ENCODE results near the gene WWOX.

The WWOX gene

GRCh38 chr16:79112462-79112861, 1013.0 kb downstream of the WWOX start:
- Histone ChIP-seq H3F3A (ENCODE audit: insufficient read depth, low read length) (no peaks in the 10 kb centered on the region), H4K20me1 (ENCODE audit: insufficient read depth, low read length) (no peaks in the 10 kb centered on the region), H3K4me2 (ENCODE audit: low read depth, low read length) (no peak overlapping the region), H2AFZ (ENCODE audit: low read length) (no peak overlapping the region), H3K9me2 (replicated peaks; ENCODE audit: insufficient read depth, low read length) (no peaks in the 10 kb centered on the region), H3K4me3 (ENCODE audit: low read length) (no peak overlapping the region), H3K27ac (ENCODE audit: low read length) (no peak overlapping the region), H3K79me2 (ENCODE audit: low read length) (no peaks in the 10 kb centered on the region), H3K9ac (ENCODE audit: low read length) (no peak overlapping the region), H3K9me3 (replicated peaks; ENCODE audit: insufficient read depth, low read length) (no peaks in the 10 kb centered on the region), H3K36me3 (replicated peaks; ENCODE audit: insufficient read depth, low read length) (no peaks in the 10 kb centered on the region), H3K4me1 (ENCODE audit: low read length) (no peaks in the 10 kb centered on the region), H3K27me3 (replicated peaks; ENCODE audit: insufficient read depth, low read length) (no peaks in the 10 kb centered on the region)
- TF ChIP-seq CTCF (IDR thresholded peaks at IDR 0.05; ENCODE audit: low read length) (no peak), EZH2phosphoT487 (IDR thresholded peaks at IDR 0.05; ENCODE audit: low read length) (no peak), EZH2 (optimal IDR thresholded peaks at IDR 0.05; ENCODE audit: low read depth, low read length) (no peak)
- no peak for DNase-seq

GRCh38 chr16:79113826-79114225, 1014.4 kb downstream of the WWOX start:
- Histone ChIP-seq H3K27me3 (replicated peaks; ENCODE audit: insufficient read depth, low read length) (no peaks in the 10 kb centered on the region), H3K79me2 (ENCODE audit: low read length) (no peaks in the 10 kb centered on the region), H3K9ac (ENCODE audit: low read length) (no peak overlapping the region), H3K27ac (ENCODE audit: low read length) (no peak overlapping the region), H3K4me2 (ENCODE audit: low read depth, low read length) (no peak overlapping the region), H3K36me3 (replicated peaks; ENCODE audit: insufficient read depth, low read length) (no peaks in the 10 kb centered on the region), H3K4me3 (ENCODE audit: low read length) (no peak overlapping the region), H3F3A (ENCODE audit: insufficient read depth, low read length) (no peaks in the 10 kb centered on the region), H4K20me1 (ENCODE audit: insufficient read depth, low read length) (no peaks in the 10 kb centered on the region), H3K9me2 (replicated peaks; ENCODE audit: insufficient read depth, low read length) (no peaks in the 10 kb centered on the region), H3K4me1 (ENCODE audit: low read length) (no peaks in the 10 kb centered on the region), H2AFZ (ENCODE audit: low read length) (no peak overlapping the region), H3K9me3 (replicated peaks; ENCODE audit: insufficient read depth, low read length) (no peaks in the 10 kb centered on the region)
- TF ChIP-seq EZH2phosphoT487 (IDR thresholded peaks at IDR 0.05; ENCODE audit: low read length) (no peak), EZH2 (optimal IDR thresholded peaks at IDR 0.05; ENCODE audit: low read depth, low read length) (no peak), CTCF (IDR thresholded peaks at IDR 0.05; ENCODE audit: low read length) (no peak)
- no peak for DNase-seq

GRCh38 chr16:79114759-79115158, 1015.3 kb downstream of the WWOX start:
- TF ChIP-seq CTCF (IDR thresholded peaks at IDR 0.05; ENCODE audit: low read length), result no peak
- TF ChIP-seq EZH2 (optimal IDR thresholded peaks at IDR 0.05; ENCODE audit: low read depth, low read length), result no peak
- no peak for TF ChIP-seq EZH2phosphoT487 (IDR thresholded peaks at IDR 0.05; ENCODE audit: low read length)
- Histone ChIP-seq H3K36me3 (replicated peaks; ENCODE audit: insufficient read depth, low read length) (no peaks in the 10 kb centered on the region), H3K9me2 (replicated peaks; ENCODE audit: insufficient read depth, low read length) (no peaks in the 10 kb centered on the region), H3K4me1 (ENCODE audit: low read length) (no peaks in the 10 kb centered on the region), H3K27me3 (replicated peaks; ENCODE audit: insufficient read depth, low read length) (no peaks in the 10 kb centered on the region), H3F3A (ENCODE audit: insufficient read depth, low read length) (no peaks in the 10 kb centered on the region), H3K27ac (ENCODE audit: low read length) (no peak overlapping the region), H3K79me2 (ENCODE audit: low read length) (no peaks in the 10 kb centered on the region), H4K20me1 (ENCODE audit: insufficient read depth, low read length) (no peaks in the 10 kb centered on the region), H3K9me3 (replicated peaks; ENCODE audit: insufficient read depth, low read length) (no peaks in the 10 kb centered on the region), H3K4me2 (ENCODE audit: low read depth, low read length) (no peak overlapping the region), H3K4me3 (ENCODE audit: low read length) (no peak overlapping the region), H2AFZ (ENCODE audit: low read length) (no peak overlapping the region), H3K9ac (ENCODE audit: low read length) (no peak overlapping the region)
- DNase-seq, result no peak

Measured in MM.1S (cell line).